Hepatic stellate cell (primary cell): ENCODE results near the gene SSTR1.

ENCODE experiments used
- DNase-seq: peaks from one replicate; pipeline ENCODE4 v3.0.0; 2011; ENCODE audit warnings: low spot score

The SSTR1 gene

DNA sequence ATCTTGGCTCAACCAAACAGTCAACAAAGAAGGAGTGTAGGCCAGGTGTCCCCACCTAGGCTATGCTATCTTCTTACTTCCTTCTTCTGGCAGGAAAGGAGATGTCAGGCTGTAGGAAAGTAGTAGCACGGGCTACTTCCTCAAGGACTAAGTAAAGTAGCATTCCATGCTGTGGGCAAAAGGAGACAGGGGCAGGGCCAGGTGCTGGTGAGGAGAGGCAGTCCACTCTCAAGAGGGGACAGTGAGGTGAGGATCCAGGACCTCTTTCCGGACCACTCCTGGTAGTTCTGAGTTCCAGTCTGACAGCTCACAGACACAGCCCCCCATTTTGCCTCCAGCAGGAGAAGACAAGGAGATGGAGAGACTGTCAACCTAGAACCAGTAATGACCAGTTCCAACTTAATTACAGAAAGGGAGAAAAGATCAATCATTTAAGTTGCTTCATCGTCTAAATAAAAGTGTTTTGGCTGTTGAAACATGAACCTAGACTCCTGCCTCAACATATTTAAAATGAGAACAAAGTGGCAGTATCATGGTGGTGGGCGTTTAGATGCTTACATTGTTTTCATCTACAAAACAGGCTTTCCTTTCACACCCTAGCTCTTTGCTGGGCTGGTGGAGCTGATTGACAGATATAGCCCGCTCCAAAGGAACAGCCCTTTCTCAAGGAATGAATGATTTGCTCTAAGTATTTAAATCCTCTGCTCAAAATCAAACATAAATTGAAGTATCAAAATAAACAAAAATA lies 5.1 kb upstream of the SSTR1 start:
- DNase-seq, result no peak

DNA sequence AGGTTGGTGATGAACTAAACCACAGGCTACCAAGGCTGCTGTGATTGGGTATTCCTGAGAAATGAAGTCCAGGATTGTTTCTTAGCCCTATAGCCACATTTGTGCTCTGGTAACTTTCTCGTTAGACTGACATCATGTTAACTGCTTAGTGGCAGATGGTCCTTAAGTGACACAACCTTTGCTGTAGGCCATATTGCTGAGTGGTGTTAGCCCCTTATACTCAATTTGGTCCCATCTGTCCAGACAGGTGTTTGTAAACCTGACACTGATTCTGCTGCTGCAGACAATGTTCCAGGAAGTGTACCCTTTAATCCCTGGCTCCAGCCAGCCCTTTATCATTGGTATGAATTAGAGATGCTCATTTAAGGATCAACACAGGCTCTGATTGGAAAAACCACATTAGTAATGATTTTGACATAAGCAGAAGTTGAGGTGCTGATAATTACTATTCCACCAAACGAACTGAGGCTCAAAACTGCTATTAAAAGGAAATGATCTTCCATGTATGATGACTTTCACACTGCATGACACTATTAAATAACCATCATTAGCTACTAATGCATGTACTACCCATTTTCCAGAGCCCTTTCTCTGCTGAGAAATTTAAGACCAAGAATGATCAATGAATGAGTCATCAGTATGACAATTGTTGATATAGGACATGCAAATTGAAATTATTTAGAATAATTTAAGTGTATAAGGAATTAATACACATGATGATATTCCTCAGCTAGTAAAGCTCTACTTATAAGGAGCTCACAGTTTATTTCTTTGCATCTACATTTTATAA lies 3.6 kb upstream of the SSTR1 start:
- no peak for DNase-seq

DNA sequence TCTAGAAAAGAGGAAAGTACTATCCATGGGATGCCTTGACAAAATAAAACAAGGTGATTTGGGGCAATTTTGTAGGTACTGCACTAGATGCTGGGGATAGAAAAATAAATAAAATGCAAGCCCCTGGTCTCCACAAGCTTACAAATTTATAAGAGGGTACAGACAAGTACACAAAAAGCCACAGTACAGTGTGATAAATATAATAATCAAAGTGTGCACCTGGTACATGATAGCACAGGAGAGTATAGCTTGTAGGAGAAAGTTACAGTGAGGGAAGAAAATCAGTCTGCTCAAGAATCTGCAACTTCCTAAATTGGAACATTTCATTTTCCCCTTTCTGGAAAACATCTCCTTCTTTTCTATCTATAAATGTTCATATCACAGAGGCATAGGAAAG lies 3.0 kb upstream of the SSTR1 start:
- DNase-seq, result no peak

DNA sequence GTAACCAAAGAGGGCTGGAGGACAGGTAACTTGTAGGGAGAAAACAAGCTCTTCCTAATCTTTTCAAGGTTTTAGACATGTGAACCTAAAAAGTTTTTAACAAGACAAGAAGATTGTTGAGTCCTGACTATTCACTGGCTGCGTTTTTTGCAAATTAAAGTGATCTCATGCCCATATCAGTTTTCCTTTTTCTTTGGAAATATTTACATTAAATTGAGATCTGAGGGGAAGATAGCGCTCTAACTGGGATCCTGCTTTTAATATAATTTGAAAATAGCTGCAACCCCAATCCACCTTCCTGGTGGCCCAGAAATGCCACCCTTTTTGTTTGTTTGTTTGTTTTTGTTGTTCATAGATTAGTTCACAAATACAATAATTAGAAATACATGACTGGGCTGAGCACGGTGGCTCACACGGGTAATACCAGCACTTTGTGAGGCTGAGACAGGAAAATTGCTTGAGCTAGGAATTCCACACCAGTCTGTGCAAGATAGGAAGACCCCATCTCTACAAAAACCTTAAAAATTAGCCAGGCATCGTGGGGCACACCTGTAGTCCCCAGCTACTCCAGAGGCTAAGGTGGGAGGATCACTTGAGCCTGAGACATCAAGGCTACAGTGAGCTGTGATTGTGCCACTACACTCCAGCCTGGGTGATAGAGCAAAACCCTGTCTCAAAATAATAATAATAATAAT lies 2.4 kb upstream of the SSTR1 start:
- DNase-seq, result no peak

DNA sequence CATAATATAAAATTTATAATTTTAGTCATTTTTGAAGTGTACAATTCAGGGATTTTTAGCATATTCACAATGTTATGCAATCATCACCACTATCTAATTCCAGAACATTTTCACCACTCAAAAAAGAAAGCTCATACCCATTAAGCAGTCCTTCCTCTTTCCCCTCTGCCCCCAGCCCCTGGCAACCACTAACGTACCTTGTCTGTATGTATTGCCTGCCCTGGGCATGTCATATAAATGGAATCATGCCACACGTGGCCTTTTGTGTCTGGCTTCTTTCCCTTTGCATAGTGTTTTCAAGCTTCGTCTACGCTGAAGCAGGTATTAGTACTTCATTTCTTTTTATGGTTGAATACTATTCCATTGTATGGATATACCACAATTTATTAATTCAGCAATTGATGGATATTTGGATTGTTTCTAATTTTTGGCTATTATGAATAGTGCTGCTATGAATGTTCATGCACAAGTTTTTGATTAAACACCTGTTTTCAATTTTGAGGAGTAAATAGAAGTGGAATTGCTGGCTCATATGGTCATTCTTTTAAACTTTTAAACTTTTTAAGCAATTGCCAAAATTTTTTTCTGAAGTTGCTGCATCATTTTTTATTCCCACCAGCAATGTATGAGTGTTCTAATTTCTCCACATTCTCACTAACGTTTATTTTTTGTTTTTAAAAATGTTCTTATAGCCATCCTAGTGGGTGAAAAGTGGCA lies 1.6 kb upstream of the SSTR1 start:
- no peak for DNase-seq

DNA sequence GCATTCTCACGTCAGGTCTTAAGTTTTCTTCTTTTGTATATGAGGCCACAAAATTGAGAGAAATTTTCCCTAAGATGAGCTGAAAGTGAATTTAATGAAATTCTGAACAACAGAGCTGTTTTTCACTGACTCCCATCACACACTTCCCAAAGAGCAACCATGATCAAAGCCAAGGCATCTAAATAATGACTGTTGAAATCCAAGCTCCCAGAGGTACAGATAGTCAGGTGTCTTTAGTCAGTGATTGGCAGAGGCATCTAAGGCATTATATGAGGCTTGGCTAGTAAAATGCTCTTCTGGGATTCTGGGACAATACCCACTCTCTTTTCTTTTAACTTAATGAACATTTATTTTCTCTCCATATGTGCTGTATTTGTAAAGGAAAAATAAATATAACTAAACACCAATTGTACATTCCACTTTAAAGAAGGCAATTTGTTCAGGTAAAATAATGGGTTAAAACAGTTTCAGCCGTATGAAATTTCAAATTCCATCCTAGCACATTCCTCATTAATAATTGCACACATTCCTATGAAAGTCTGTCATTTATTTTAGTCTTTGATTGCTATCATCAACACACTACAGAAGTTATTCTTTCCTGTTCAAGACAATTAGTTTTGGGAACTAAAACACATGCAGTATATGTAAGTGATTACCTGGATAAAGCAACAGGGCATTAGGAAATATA lies 871 bp upstream of the SSTR1 start:
- DNase-seq, result no peak

DNA sequence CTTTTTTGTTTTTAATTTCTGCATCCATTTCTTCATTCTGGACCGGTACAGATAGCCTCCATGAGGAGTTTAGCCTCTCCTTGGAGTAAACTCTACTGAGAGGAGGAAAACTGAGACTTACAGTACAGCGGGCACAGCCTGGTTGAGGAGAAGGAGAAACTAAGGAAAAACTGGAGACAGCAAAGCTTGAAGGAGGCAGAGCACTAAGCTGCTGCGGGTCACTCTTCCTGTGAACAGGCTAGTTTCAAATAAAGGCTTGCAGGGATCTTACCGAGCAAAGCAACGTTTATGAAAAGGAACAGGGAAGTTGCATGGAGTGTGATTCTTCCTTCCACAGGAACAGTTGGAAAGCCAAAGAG lies 348 bp upstream of the SSTR1 start:
- DNase-seq, result no peak

DNA sequence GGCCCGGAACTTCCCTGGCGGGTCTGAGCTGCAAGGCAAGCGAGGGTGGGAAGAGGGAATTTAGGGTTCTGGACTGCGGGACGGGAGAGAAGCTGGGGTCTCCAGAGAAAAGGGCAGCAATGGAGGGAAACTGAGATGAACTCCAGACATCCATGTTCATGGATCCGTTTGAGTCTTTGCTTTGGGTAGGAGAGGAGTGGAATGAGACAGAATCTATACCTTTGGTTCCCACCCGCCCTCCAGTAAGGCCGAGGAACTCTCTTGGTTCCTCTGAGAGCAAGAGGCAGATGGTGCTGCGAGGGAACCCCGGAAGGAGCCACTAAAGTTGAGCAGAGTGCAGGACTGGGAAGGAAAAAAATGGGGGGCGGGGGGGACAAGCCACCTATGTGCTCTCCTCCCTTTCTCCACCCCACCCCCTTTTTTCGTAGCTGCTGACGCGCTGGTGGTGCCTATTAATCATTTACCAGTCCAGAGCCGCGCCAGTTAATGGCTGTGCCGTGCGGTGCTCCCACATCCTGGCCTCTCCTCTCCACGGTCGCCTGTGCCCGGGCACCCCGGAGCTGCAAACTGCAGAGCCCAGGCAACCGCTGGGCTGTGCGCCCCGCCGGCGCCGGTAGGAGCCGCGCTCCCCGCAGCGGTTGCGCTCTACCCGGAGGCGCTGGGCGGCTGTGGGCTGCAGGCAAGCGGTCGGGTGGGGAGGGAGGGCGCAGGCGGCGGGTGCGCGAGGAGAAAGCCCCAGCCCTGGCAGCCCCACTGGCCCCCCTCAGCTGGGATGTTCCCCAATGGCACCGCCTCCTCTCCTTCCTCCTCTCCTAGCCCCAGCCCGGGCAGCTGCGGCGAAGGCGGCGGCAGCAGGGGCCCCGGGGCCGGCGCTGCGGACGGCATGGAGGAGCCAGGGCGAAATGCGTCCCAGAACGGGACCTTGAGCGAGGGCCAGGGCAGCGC lies 1.2 kb downstream of the SSTR1 start:
- DNase-seq, result peak; percentile 70

DNA sequence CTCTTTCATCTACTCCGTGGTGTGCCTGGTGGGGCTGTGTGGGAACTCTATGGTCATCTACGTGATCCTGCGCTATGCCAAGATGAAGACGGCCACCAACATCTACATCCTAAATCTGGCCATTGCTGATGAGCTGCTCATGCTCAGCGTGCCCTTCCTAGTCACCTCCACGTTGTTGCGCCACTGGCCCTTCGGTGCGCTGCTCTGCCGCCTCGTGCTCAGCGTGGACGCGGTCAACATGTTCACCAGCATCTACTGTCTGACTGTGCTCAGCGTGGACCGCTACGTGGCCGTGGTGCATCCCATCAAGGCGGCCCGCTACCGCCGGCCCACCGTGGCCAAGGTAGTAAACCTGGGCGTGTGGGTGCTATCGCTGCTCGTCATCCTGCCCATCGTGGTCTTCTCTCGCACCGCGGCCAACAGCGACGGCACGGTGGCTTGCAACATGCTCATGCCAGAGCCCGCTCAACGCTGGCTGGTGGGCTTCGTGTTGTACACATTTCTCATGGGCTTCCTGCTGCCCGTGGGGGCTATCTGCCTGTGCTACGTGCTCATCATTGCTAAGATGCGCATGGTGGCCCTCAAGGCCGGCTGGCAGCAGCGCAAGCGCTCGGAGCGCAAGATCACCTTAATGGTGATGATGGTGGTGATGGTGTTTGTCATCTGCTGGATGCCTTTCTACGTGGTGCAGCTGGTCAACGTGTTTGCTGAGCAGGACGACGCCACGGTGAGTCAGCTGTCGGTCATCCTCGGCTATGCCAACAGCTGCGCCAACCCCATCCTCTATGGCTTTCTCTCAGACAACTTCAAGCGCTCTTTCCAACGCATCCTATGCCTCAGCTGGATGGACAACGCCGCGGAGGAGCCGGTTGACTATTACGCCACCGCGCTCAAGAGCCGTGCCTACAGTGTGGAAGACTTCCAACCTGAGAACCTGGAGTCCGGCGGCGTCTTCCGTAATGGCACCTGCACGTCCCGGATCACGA lies 2.2 kb downstream of the SSTR1 start:
- peak; percentile 36 for DNase-seq

DNA sequence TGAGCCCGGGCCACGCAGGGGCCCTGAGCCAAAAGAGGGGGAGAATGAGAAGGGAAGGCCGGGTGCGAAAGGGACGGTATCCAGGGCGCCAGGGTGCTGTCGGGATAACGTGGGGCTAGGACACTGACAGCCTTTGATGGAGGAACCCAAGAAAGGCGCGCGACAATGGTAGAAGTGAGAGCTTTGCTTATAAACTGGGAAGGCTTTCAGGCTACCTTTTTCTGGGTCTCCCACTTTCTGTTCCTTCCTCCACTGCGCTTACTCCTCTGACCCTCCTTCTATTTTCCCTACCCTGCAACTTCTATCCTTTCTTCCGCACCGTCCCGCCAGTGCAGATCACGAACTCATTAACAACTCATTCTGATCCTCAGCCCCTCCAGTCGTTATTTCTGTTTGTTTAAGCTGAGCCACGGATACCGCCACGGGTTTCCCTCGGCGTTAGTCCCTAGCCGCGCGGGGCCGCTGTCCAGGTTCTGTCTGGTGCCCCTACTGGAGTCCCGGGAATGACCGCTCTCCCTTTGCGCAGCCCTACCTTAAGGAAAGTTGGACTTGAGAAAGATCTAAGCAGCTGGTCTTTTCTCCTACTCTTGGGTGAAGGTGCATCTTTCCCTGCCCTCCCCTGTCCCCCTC lies 3.0 kb downstream of the SSTR1 start:
- peak; percentile 76 for DNase-seq

DNA sequence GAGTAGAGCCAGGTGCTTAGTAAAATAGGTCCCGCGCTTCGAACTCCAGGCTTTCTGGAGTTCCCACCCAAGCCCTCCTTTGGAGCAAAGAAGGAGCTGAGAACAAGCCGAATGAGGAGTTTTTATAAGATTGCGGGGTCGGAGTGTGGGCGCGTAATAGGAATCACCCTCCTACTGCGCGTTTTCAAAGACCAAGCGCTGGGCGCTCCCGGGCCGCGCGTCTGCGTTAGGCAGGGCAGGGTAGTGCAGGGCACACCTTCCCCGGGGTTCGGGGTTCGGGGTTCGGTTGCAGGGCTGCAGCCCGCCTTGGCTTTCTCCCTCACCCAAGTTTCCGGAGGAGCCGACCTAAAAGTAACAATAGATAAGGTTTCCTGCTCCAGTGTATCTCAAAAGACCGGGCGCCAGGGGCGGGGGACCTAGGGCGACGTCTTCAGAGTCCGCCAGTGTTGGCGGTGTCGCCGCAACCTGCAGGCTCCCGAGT lies 3.6 kb downstream of the SSTR1 start:
- peak; percentile 26 for DNase-seq

DNA sequence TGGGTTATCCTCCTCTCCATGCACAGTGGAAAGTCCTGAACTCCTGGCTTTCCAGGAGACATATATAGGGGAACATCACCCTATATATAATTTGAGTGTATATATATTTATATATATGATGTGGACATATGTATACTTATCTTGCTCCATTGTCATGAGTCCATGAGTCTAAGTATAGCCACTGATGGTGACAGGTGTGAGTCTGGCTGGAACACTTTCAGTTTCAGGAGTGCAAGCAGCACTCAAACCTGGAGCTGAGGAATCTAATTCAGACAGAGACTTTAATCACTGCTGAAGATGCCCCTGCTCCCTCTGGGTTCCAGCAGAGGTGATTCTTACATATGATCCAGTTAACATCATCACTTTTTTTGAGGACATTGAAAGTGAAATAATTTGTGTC lies 4.4 kb downstream of the SSTR1 start:
- no peak for DNase-seq

DNA sequence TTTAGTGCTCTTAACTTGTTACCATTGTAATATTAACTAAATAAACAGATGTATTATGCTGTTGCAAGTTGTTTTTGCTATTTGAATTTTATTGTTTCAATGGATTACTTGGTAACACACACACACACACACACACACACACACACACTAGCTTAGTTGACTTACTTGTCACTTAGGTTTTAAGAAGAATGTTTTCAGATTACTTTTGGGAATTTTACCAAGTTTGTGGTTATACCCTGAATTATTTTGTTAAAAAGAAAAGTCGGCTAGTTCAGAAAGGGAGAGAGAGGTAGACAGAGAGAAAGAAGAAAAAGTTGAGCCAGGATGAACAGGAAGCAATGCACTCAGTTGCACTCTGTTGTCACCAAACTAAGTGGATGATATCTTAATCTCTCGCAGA lies 5.3 kb downstream of the SSTR1 start:
- no peak for DNase-seq

DNA sequence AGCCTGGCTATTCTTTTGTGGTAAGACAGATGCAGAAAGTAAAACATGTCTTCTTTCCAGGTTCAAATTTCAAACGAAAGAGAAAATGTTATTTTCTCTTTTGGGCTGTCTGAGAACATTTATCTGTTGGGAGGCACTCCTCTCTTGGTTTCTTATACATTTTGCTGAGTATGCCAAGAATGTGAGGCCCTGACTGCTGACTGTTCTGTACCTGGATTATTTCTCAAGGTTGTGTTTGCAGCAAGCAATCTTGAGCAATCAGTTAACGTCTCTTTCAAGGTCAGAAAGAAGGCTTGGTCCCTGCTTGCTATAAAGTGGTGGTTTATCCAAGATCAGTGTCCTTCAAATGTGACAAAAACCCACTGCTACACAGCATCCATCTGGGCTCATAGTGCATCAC lies 9.8 kb downstream of the SSTR1 start:
- no peak for DNase-seq

DNA sequence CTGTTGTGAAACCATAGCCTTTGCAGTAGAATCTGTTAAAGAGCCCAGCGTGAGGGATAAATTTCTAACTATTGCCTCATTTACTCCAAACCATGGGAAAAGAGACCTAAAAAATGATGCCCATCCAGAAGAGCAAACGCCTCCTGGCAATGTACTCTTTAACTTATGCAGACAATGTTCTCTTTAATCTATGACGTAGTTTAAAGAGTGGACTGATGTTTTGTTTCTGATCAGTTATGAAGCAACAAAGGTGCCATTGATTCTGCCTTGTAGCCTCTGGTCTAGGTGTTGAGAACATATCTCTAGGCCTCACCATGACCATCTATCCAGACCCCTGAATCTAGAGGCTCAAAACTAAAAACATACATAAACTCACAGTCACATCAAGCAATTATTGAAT lies 13.4 kb downstream of the SSTR1 start:
- DNase-seq, result no peak

DNA sequence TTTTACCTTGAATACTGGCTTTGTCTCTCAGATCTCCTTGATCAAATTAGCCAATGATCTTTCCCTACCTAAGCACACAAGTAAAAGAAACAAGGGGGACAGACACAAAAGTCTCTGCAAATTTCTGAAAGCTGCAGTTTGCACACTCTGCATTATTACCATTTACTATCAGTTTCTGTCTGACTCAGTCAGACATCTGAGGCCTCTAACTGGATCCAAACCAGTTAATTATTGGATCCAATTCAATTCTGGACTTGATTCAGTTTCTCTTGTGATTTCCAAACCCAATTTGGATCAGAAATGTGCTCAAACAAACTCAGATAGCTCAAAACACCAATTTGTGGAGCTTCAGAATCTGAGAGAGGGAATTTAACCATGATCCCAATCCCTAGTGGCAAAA lies 16.6 kb downstream of the SSTR1 start:
- DNase-seq, result no peak

DNA sequence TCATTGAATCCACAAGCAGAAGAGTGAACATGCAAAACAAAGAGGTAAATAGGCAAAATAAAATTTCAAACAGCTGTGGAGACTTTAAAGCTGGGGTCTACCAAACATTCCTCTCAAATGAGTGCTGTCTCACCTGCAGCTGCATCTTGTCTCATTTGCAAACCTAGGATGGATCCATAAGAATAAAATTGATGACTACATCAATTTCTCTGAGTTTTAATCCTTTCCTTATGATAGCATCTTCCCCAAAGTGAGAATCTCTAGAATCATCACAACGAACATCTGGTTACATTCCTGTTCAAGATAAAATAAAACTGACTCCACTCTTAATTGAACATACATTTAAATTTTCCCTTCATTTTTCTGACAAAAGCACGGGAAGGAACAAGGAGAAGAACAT lies 18.2 kb downstream of the SSTR1 start:
- DNase-seq, result no peak

DNA sequence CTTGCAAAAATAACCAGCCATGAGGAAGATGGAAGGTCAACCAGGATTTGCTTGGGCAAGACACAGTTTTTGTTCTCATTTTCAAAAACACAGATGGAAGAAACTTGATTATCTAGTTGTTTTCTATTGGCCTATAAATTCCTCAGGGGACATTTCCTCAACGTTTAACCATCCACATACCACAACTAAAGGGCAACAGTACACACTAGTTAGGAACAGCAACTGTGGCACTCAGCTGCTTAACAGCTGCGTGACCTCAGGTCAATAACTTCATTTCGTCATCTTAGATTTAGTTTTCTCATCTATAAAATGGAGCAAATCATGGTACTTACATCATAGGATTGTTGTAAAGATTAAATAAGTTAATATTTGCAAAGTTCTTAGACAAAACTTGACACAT lies 18.7 kb downstream of the SSTR1 start:
- DNase-seq, result no peak

DNA sequence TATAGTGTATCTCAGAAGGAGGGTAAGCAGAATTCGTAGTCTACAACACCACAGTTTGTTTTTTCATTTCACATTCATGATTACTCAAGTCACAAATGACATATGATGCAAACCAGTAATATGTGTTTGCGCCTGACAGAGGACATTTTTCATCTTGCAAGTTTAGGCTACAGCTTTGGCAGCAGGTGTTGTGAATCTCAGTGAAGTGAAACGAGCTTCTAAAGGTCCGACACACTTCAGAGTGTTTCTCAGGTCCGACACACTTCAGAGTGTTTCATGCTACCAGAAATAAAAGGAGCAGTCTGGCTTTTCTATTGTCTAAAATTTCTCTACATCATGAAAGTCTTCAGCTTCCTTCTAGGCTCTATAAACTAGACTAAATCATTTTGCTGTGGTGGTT lies 25.5 kb downstream of the SSTR1 start:
- DNase-seq, result no peak
